Astrocyte of the hippocampus (primary cell): Measurements from ENCODE around the gene TUBA1A.
"Not testable (repeated sequence)": the region's sequence is repeated elsewhere in the genome, so short reads cannot be mapped to it uniquely, and the experiment has no call there.

Source experiments
- DNase-seq: peaks from one replicate; pipeline ENCODE4 v3.0.0; 2011; ENCODE audit warnings: low read depth, low spot score

The TUBA1A gene

DNA sequence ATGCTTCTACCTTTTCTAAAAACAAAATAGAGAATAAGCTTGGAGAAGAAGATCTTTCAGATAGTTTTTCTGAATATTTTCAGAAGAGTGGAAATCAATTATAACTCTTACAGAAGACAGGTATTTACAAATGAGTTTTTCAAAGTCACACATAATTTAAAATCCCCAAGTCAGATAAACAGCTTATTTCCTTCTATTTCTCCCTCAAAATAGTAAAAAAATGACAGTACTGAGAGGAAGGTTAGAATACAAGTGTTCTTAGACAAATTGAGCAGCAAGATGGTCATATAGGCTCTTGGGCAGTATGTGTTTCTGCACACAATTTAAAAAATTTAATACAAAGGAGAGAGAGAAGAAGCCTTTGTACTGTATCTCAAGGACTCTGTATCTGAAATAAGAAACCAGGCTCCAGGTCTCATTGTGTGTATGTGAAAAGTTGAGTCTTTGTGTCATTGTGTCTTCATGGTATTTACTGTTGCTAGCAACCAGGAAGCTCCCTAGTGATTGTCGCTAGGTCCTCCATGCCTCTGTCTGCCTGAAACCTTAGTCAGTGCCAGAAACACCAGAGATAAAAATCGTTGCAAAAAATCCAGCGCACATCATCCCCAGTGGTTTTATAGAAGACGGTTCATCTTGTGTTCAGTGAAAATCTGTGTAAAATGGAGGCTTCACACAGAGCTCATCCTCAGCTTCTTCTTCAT, 12.9 kb upstream of the TUBA1A start:
- peak; percentile 76 for DNase-seq

DNA sequence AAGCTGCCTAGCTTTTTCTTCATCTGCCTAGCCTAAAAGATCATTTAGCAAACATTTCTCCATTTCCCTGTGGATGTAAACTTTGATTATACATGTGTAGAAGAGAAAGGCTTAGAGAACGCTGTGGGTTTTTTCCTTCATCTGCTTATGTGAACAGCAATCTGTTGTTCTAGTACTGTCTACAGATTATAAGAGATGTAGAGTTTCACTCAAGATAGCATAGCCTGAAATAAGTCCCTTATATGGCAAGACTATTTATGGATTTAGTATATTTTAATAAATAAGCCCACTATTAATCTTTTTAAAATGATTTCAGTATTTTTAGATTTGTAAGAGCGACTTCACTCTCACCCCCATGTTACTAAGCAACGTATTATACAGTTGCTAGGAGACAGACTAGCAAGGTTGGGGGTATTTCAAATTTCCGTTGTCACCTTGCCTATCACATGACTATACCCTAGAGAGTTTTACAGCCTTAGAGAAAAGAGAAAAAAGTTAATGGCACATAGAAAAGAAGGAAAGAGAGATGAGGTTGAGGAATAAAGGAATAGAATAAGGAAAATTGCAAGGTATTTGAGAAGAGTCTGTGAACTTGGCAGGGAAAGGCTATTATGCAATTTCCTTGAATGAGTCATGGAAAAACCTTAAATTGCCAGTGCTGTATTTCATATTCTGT, 12.2 kb upstream of the TUBA1A start:
- DNase-seq, result peak; percentile 82

DNA sequence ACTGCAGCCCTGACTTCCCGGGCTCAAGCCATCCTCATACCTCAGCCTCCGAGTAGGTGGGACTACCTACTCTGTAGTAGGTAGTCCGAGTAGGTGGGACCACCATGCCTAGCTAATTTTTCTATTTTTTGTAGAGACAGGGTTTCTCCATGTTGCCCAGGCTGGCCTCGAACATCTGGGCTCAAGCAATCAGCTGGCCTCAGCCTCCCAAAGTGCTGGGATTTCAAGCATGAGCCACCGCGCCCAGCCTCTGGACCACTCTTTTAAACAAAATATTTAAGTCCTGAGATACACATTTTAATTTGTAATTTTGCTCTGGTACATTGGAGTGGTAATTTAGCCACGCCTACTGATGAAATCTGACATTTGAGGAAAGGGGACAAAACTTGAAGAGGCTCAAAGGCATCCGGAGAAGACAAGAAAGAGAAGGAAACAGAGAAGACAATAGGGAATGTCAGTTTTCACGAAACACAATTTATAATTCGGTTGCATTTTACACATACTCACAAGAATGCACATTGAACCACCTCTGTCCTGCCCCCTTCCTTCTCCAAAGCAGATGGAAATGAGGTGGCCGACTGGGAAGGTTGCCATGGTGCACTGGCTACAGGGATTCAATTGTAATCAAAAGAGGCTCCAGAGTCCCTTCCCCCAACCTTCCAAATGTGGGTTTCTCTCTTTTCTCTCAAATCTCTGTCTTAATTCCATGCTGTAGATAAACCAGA, 9.7 kb upstream of the TUBA1A start:
- DNase-seq, result peak; percentile 97

DNA sequence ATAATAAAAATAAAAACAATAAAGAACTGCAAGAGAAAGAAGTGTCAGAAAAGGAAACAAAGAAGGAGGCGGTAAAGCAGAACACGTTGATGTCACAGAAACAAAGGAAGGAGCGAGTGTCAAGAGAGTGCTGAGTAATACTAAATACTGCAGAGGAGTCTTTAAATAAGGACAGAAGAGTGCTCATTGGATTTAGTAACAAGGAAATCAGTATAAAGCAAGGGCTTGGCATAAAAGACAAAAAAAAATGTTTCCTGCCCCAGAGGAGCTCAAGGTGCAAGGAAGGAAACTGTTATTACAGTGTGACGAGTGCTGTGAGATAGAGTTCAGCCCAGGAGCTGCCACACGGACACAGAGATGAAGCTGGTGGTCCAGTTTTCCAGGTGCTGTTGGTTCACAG, 8.4 kb upstream of the TUBA1A start:
- DNase-seq, result no peak

DNA sequence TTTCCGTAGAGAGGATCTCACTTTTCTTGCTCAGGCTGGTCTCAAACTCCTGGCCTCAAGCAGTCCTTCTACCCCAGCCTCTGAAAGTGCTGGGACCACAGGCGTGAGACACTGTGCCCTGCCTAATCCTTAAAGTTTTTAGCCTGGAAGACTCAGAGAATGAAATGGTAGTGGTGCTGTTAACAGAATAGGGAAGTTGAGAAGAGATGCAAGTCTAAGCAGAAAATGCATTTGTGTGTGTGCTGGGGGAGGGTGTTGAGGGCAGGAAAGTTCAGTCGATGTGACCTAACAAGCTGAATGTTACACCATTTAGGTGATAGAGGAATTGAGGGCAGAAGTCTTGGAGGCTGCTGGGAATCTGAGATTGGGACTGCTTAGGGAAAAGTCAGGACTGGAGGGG, 6.9 kb upstream of the TUBA1A start:
- DNase-seq, result no peak

DNA sequence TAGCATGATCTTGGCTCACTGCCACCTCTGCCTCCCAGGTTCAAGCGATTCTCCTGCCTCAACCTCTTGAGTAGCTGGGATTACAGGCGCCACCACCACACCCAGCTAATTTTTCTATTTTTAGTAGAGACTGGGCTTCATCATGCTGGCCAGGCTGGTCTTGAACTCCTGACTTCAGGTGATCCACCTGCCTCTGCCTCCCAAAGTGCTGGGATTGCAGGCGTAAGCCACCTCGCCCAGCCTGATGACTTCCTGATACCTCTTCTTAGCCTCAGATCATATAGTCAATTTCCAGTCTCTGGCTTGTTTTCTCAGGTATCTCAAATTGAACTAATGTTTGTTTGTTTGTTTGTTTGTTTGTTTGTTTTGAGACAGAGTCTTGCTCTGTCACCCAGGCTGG, 4.9 kb upstream of the TUBA1A start:
- not testable (repeated sequence) for DNase-seq

DNA sequence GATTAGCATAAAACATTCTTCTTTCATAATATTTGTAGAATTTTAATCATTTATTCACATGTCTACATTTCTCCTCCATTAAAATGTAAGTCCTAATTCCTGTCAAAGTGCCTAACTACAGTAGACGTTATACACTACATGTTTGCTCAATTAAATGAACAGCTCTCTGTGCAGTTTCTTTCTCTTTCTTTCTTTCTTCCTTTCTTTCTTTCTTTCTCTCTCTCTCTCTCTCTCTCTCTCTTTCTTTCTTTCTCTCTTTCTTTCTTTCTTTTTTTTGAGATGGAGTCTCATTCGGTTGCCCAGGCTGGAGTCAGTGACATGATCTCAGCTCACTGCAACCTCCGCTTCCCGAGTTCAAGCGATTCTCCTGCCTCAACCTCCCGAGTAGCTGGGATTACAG, 2.6 kb upstream of the TUBA1A start:
- not testable (repeated sequence) for DNase-seq

DNA sequence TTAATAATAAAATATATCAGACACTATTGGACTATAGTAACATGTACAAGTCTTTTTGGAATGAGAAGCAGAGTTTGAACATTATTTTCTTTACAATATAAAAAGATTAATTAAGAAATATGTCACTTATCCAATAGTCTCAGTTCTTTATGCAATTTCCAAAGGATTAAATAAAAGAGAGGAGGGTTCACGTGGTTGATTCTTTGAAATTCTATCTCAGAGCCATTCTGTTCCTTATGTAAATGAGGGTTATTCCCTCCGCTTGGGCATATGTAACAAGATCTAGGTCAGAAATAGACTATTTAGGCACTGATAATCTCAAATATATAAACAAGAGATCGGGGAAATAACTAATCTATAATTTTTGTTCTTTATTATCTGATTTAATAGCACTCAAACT, 2.1 kb upstream of the TUBA1A start:
- no peak for DNase-seq

DNA sequence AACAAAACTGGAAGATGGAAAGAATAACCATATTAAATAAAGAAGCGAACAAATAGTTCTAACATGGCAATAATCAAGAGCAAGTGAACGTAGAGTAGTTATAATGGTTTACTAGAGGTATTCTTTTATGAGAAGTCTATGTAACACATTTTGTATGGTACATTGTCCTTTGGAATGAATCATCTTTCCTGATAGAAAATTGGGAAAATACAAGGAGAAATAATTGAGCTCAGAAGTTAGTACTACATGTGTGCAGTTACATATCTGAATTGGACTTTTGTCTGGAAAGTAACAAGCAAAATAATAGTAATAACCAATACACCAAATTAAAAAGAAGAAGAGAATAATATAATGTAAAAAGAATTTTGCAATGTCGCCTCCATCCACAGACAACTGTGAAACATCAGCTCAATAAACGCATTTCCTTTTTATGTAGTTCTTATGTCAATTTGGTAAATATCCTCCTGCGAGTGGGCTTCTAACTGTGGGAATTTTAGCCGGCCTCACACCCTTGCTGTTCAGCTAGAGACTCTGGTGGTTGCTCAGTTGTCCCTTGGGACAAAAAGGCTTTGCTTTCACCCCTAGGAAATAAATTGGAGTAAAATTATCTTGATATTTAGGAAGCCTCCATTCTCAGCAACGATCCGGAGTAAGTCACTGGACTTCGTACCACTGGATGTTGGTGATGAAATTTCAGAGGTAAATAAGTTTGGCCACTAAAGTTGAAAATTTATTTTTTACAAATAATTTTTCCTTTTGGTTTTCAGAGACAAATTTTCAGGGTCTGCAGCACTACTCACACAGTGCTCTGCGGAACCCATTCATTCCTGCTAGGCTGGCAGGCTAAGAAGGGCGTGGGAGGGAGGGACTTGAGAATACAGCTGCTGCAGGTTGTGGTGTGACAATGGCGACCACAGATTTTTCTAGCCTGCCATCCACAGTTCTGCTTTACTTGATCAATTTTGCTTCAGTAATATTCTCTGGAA, 1.1 kb upstream of the TUBA1A start:
- DNase-seq, result peak; percentile 52

DNA sequence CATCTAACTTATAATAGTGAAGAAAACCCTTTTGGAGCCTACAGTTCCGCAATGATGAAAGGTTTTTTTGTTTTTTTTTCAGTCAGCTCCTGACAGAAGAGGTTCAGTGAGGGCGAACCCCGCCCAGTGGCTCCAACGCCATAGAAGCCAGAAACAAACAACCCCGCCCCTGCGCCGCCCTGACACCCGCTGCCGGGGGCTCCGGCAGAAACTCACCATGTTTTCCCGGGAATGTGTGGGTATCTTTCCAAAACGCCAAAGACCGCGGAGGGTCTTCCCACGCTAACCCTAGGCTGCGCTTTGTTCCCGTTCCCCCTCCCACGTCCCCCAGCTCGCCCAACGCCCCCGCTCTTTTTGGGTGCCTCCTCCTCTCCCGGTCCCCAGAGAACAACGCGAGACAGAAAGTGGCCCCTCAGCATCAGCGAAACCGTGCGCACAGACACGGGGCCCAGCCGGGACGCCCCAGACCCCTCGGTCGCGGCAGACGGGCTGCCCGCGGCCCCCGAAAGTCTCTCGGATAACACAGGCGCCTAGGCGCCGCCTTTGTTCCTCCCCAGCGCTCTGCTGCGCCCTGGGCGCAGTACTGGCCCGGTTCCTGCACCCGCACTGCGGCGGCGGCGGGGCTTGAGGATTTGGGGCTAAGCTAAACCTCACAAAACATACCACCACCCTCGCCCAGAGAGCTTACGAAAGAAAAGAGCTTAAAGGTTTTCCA, 522 bp downstream of the TUBA1A start:
- DNase-seq, result peak; percentile 73

DNA sequence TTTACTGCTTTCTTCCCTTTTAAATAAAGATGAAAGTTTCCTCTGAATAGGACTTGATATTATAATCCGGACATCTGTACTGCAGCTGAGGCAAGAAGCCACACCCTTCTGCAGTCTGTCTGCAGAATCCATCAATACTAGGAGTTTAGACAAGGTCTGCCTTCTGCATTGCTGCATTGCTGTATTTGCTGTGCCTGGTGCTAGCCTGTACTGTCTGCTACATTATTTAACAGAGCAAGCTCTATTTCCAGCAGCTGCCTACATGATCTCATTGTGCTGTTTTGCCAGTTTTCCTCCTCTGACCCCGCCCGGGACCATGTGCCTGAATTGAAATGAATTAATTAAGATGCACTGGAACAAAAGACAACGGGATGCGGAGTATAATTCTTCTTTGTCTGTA, 1.7 kb downstream of the TUBA1A start:
- peak; percentile 75 for DNase-seq

DNA sequence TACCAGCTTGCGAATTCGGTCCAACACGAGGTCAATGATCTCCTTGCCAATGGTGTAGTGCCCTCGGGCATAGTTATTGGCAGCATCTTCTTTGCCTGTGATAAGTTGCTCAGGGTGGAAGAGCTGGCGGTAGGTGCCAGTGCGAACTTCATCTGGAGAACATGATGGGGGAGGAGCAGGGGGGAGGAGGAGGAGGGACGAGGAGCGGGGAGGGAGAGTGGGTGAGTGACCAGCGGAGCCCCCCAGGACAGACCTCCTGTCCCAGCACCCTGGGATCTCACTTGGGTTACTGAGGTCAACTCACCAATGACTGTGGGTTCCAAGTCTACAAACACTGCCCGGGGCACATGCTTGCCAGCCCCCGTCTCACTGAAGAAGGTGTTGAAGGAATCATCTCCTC, 2.6 kb downstream of the TUBA1A start:
- DNase-seq, result not testable (repeated sequence)

DNA sequence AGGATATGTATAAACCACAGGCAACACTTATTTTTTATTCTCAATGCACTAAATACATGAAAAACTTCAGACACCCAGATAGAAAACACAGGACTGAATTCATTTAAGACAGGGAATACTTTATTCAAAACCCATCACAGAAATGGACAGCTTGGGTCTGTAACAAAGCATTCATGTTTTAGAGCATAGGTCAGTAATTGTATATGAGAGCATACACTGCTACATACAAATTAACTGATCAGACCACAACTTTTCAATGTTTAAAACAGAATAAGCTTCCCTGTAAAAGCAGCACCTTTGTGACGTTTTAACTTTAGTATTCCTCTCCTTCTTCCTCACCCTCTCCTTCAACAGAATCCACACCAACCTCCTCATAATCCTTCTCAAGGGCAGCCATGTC, 4.2 kb downstream of the TUBA1A start:
- not testable (repeated sequence) for DNase-seq

DNA sequence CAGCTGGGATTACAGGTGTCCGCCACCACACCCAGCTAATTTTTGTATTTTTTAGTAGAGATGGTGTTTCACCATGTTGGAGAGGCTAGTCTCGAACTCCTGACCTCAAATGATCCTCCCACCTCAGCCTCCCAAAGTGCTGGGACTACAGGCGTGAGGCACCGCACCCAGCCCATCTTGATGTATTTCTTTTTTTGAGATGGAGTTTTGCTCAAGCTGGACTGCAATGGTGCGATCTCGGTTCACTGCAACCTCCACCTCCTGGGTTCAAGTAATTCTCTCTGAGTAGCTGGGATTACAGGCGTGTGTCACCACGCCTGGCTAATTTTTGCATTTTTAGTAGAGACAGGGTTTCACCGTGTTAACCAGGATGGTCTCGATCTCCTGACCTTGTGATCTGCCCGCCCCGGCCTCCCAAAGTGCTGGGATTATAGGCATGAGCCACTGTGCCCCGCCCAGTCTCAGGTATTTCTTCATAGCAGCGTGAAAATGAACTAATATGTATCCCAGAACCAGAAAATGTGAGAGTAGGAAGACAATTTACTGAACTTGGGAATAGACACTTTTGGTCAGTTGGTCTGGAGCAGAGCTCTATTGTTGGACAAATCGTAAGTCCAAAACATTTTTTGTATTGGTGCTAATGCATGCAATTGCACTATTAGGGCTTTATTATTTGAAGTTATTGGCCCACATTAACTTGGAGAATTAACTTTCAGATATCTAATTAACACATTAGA, 5.5 kb downstream of the TUBA1A start:
- peak; percentile 32 for DNase-seq

DNA sequence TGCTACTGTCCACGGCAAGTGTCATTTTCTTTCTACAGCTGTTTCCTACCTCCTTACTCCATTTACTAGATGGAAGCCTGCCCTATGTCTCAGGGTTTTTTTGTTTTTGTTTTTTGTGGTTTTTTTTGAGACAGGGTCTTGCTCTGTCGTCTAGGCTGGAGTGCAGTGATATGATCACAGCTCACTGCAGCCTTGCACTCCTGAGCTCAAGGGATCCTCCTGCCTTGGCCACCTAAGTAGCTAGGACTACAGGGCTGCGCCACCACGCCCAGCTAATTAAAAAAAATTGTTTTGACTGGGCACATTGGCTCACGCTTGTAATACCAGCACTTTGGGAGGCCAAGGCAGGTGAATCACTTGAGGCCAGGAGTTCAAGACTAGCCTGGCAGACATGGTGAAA, 14.7 kb downstream of the TUBA1A start:
- no peak for DNase-seq

DNA sequence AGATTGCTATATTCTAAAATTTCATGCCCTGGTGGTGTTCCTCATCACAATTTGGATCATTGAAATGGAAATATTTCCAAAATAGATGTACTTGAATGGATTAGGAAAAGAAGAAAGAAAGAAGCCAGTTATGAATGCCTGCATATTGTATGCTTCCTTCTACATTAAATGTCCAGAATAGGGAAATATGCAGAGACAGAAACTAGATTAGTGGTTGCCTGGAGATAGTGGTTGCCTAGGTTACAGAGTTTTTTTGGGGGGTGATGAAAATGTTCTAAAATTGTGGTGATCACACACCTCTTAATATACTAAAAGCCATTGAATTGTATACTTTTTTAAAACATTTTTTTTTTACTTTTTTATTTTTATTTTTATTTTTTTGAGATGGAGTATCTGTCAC, 18.0 kb downstream of the TUBA1A start:
- no peak for DNase-seq

DNA sequence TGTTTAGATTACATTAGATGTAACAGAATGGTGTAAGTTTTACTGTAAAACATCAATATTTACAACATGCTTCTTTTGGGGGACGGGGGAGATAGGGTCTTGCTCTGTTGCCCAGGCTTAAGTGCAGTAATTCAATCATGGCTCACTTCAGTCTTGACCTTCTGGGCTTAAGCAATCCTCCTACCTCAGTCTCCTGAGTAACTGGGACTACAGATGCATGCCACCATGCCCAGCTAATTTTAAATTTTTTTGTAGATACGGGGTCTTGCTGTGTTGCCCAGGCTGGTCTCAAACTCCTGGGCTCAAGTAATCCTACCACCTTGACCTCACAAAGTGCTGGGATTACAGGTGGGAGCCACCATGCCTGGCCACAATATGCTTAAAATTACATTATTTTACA, 23.8 kb downstream of the TUBA1A start:
- DNase-seq, result no peak

DNA sequence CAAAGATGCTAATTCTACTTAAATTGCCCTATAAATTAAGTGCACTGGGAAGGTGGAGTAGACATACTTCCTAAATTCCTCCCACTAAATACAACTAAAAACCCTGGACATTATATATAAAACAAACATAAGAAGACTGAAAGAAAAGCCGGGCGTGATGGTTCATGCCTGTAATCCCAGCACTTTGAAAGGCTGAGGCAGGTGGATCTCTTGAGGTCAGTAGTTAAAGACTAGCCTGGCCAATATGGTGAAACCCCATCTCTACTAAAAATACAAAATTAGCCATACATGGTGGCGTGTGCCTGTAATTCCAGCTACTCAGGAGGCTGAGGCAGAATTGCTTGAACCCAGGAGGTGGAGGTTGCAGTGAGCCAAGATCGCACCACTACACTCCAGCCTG, 27.0 kb downstream of the TUBA1A start:
- DNase-seq, result not testable (repeated sequence)

DNA sequence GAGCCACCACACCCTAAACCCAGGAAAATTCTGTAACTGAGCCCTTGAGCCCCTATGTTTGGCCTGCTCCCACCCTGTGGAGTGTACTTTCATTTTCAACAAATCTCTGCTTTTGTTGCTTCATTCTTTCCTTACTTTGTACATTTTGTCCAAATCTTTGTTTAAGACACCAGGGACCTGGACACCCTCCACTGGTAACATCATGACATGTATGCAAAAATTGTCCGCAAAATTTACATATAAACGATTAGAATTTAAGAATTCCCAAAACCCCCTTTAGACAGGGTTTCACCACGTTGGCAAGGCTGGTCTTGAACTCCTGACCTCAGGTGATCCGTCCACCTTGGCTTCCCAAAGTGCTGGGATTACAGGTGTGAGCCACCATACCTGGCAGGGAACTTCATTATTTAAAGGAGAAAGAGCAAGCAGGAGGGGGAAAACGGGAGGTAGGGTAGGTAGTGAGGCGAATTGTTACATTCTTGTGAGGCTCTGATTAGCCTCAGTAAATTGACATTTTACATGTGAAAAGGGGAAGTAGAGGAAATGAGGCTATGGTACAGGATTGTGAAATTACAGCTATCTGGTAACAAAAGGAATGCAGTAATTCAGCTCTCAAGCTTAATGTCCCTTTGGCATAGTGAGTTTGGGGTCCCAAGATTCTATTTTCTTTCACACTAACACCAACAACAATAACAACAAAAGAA, 27.6 kb downstream of the TUBA1A start:
- no peak for DNase-seq

DNA sequence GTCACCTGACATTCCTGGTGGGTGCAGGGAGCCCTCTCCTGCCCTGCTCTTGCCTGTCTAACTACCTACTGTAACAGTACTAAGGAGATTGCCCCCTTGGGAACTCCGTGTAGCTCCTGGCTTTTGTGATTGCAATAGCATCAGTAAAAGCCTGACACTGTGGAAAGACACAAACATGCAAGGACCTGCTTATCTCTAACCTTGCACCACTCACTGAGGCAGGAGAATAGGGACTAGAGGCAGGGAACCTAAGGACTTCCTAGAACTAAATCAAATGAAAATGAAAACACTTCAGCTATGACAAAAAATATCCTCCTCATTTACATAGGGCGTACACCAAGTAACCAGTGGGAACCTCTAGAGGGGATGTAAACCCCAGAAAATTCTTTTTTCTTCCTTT, 28.5 kb downstream of the TUBA1A start:
- no peak for DNase-seq
